ENCODE data around the gene IL11.
A peak's percentile ranks its signal among the peaks of the same experiment; 100 is the strongest.

The IL11 gene

GRCh38 chr19:55321466-55322137 is 48.7 kb downstream of the IL11 start:
- no peak for DNase-seq (ENCODE audit: low read depth, low spot score)
- TF ChIP-seq CTCF (IDR thresholded peaks at IDR 0.05; ENCODE audit: low read depth, low read length): no peak
- H3K4me3 ChIP-seq (ENCODE audit: low read depth, low read length): no peak overlapping the region
- in situ Hi-C loops (cut with HindIII; ENCODE audit: low sequenced_read_pairs): no loop called here

DNA sequence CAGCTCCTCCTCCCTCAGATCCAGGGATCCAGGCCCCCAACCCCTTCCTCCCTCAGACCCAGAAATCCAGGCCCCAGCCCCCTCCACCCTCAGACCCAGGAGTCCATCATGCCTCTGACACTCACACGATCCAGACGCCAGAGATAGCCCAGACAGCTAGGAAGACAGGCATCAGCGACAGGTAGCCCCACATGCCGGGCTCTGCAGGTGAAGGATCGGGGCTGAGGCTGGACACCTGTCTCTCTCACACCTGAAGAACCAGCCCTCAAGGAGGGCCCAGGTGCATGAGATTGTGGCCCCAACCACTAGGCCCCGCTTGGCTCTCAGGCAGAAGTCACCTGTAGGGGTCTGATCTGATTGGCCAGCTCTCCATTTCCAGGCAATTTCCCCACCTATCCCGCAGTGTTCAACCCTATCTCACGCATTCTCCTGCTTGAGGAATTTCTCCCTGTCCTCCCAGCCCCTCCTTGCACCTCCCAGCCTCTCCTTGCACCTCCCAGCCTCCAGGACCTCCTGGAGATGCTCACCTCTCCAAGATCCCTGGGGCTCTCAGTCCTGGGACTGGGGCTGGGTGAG is 49.3 kb downstream of the IL11 start:
- H3K4me3 ChIP-seq (ENCODE audit: low read depth, low read length): no peak overlapping the region
- DNase-seq (ENCODE audit: low read depth, low spot score): no peak
- TF ChIP-seq CTCF (IDR thresholded peaks at IDR 0.05; ENCODE audit: low read depth, low read length): no peak
- in situ Hi-C loops (cut with HindIII; ENCODE audit: low sequenced_read_pairs): no loop called here

DNA sequence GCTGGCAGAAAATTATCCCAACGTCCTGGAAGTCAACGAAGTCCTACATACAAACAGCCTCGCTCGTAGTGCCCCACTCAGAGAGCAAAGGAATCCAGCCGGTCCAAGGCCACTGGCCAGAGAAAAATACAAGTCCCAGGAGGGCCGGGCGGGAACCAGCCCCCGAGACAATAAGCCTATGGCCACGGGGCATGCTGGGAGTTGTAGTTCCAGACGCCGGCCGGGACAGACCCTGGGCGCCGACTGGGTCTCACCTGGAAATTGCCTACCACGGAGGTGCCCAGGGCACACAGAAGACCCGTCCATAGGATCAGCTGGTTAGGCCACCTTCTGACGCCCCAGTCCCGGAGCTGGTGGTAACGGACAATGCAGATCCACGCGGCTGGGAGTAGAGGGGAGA is 50.5 kb downstream of the IL11 start:
- in situ Hi-C loops (cut with HindIII; ENCODE audit: low sequenced_read_pairs): no loop called here
- no peak for TF ChIP-seq CTCF (IDR thresholded peaks at IDR 0.05; ENCODE audit: low read depth, low read length)
- peak; percentile 30 for DNase-seq (ENCODE audit: low read depth, low spot score)
- no peak overlapping the region for H3K4me3 ChIP-seq (ENCODE audit: low read depth, low read length)

GRCh38 chr19:55316646-55317045 is 53.6 kb downstream of the IL11 start:
- in situ Hi-C loops (cut with HindIII; ENCODE audit: low sequenced_read_pairs): no loop called here
- TF ChIP-seq CTCF (IDR thresholded peaks at IDR 0.05; ENCODE audit: low read depth, low read length): no peak
- H3K4me3 ChIP-seq (ENCODE audit: low read depth, low read length): no peak overlapping the region
- DNase-seq (ENCODE audit: low read depth, low spot score): no peak

- DNase-seq (ENCODE audit: low read depth, low spot score): no peak
- H3K4me3 ChIP-seq (ENCODE audit: low read depth, low read length): no peak overlapping the region
- no peak for TF ChIP-seq CTCF (IDR thresholded peaks at IDR 0.05; ENCODE audit: low read depth, low read length)
- in situ Hi-C loops (cut with HindIII; ENCODE audit: low sequenced_read_pairs): no loop called here
Measured at GRCh38 chr19:55315956-55316525, 54.2 kb downstream of the IL11 start.

- DNase-seq (ENCODE audit: low read depth, low spot score): no peak
- H3K4me3 ChIP-seq (ENCODE audit: low read depth, low read length): no peak overlapping the region
- in situ Hi-C loops (cut with HindIII; ENCODE audit: low sequenced_read_pairs): no loop called here
- no peak for TF ChIP-seq CTCF (IDR thresholded peaks at IDR 0.05; ENCODE audit: low read depth, low read length)
Measured at GRCh38 chr19:55314396-55314795, 55.9 kb downstream of the IL11 start.

Measured in astrocyte of the spinal cord (primary cell).